Inferior parietal cortex (tissue), 1 donor: Measurements from ENCODE around the gene ADAMTS17.

Experiments used
- DNase-seq: peaks from one replicate; pipeline ENCODE4 v3.0.0-alpha.2; 2016; ENCODE audit errors: extremely low spot score

The ADAMTS17 gene

DNA sequence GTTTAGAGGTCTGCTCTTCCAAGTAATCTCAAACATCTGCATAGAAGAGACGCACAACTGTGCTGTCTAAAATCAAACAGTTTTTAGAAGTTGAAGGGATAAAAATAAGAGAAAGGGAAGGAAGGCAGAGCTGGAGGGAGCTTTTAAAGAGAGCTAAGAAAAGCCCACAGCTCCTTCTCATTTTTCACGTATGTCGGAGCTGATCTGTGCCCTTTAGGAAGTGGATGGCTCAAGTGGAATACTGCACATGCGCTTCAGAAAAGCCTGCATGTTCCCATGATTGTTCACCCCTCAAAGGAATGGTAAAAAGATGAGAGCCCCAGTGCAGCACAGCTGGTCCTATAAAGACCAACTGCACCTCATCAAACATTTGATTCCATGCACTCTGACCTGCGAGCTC is 207.2 kb downstream of the ADAMTS17 start:
- no peak for DNase-seq

DNA sequence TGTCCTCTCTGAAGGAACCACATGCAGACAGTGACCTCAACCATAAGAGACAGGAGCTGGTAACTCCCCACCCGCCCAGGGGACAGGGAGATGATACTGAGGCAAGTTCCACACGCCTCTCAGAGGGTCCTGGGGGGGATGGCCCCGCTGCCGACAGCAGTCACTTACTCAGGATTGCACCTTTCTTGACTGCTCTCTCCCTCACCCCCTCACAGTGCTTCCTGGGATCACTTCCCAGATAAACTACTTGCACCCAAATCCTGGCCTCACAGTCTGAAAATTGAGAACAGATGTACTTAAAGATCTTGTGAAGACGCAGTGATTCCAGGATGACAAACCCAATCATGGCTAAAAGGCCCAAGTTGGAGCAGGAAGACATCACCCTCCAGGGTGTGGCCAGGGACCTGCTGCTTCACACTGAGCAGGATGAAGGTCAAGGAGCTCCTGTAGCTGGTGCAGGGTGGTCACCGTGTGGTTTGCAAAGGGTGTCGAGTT is 207.6 kb downstream of the ADAMTS17 start:
- no peak for DNase-seq

DNA sequence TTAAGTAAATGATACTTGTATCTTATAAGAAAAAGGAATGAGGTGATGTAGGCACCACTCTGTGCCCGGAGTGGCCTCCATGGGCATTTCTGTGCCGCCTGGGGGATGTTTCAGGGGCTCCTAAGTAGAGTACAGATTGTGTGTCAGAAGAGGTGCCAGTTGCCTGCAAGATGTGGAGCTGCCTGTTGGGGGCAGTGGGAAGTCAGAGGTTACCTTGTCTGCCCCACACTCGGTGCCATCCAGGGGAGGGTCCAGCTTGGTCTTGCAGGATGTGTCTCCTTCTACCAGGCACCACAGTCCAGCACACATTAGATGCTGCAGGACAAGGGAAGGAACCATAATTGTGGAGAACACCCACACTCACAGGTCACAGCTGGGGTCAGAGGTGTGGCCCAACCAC is 208.8 kb downstream of the ADAMTS17 start:
- DNase-seq = no peak

DNA sequence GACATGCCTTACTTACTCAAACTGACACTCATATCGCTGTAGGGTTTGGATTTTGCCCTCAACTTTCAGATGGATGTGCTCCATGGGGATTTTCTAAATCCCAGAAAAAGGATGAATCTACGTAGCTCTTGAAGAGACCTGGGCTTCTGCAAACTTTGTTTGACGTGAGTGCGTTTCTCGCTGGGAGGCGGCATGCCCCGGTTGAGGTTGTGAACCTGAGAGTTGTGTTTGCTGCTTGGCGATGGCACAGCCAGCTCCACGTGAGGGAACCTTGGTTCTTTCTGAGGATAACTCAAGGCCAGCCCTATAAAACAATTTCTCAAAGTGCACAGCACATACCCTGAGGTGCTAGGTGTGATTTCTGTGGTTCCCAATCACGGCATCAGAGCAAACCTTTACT is 209.5 kb downstream of the ADAMTS17 start:
- DNase-seq = no peak

DNA sequence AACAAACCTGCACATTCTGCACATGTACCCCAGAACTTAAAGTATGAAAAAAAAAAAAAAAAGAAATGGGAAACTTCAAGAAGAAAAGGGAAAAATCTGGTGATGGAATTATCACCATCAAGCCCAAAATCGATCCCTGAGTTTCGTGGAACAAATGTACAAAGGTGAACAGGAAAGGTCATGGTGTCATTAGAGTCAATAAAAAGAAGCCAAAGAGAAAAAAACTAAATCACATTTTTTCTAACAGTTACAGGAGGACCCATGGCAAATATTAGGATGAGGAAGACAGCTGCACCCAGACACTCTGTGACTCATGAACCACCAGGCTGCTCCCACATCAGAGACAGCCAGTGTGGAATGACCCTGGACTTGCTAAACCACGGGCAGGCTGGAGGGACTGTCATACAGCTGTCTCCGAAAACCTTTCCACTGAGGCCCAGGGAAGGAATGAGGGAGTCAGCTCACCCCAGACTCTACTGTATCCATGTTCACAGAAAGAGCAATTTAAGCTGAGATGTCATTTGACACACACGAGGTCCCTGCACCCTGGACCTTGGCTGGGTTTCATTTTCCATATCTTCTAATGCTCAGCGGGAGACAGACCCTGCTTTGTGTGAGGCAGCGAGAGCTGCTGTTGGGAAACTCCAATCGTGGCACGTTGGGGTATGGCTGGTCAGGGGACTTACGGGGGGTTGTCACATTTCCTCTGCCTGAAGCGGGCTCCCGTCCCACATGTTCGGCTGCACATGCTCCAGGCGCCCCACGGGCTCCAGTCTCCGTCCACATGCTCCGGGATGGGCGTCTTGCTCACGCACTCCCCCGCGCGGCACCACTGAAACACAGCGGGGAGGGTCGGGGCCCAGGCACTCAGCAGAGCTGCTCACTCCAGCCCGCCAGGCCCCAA is 210.2 kb downstream of the ADAMTS17 start:
- no peak for DNase-seq

DNA sequence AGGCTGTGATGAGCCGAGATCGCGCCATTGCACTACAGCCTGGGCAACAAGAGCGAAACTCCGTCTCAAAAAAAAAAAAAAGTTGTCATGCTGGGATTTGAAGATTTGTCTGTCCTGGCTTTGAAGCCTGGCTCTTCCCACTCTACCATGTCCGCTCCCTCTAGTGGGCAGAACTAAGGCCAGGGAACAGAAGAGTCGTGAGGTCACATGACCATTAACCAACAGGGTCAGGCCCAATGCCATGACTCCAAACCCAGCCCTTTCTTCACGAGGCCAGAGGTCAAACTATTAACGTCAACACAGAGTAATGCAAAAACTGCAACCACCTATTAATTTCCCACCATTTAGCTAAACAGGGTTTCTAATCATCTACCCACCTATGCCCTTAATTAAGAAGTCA is 212.1 kb downstream of the ADAMTS17 start:
- no peak for DNase-seq

DNA sequence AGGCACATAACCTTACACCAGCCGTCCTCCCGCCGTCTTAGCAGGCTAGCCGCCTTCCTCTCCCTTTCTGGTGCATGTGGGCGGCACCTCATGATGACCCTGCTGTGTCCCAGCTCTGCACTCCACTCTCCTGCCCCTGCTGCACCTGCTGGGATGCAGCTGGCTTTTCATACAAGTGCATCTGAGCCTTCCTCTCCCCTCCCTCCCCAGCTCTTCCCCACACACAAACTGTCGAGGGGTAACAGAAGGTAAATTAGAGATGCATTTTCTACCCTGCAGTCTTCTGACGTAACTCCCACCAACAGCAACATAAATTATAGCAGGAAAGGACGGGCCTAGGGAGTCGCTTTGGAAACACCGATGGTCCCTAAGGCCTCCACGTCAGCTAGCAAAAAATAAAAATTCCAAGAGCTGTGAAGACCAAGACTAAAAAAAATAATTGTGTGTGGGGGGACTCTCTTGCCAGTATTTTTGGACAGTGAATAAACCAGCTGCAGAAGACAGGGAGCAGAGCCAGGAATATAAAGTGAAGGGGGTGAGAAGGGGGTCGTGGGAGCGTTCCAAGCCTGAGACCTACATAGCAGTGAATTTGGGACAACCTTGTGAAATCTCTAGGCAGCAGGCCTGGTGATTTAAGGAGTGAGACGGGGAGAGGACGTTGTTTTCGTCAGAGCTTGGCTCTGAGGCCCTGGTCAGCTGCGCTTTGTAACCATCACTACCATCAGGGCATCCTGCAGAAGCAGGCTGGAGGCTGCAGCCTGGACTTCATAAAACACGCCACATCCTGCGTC is 216.2 kb downstream of the ADAMTS17 start:
- no peak for DNase-seq

DNA sequence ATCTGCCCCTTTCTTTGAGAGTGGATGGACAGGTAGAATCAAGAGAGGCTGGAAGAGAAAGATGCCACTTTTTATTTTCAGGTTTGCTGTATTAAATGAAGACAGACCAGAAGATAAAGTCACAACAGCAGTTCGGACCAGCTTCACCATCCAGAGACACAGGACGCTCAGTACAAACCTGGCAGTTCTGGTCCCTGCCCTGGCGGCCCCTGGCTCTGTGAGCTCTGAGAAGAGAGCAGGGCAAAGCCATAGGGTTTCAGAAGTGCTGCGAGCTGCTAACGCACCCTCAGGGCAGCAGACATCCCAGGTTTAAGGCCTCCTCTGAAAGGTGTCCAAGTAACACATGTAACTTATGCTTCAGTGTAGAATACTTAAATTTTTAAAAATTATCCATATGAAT is 216.8 kb downstream of the ADAMTS17 start:
- DNase-seq = no peak

DNA sequence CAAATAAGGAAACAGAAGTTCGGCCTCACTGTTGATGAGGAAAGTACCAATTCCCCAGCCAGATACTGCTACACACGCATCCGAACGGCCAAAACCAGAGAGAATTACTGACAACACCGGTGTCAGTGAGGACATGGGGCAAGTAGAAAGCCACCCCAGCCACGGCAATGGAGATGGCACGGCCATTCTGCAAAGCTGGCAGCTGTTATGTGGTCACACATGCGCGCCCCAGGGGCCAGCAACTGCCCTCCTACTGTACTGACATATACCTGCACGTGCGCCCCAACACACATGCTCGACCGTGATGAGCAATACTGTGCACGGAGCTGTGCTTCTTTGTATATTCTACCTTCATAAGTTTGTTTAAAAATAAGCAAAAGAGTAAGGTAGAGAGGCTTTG is 217.4 kb downstream of the ADAMTS17 start:
- DNase-seq = no peak

DNA sequence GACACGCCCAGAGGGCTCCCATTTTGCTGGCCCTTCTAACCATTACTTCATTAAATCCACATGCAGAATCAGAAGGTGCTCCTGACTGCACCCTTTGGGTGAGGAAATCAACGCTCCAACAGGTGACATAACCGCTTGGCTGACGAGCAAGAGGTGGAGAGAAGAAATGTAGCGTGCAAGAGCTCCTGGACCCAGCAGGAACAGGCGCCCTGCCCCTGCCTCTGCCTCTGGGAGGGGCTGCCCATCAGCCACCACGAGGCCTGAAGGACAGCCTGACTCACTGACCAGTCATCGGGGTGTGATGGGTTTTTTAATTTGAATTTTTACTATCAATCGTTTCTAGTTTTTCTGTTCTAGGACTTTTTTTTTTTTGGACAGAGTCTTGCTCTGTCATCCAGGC is 218.2 kb downstream of the ADAMTS17 start:
- no peak for DNase-seq

DNA sequence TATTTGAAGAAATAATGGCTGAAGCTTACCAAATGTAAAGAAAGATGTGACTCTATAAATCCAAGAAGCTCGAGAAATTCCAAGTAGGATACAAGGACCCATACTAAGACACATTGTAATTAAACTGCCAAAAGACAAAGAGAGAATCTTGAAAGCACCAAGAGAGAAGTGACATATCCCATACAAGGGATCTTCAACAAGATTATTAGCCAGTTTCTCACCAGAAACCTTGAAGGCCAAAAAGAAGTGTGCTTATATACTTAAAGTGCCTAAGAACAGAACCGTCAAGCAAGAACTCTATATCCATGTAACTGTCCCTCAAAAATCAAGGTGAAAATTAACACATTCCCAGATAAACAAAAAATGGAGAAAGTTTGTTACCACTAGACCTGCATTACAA is 220.5 kb downstream of the ADAMTS17 start:
- no peak for DNase-seq

DNA sequence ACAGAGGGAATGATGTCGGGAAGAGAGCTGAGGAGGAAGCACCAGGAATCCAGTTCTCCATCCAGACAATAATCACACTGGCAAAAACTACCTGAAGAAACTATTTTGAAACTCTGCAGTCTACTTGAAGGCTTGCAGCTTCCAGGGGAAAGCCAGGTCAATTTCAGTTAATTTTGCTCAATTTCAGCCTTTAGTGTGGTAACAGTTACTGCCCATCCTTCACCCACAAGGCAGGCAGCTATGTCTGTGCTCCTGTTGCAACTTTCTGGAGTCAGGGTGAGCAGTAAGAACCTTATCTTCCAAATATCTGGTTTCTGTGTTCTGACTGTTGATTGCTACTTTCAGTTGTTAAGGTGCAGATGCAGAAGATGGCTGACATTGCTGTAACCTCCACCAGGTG is 221.7 kb downstream of the ADAMTS17 start:
- no peak for DNase-seq

DNA sequence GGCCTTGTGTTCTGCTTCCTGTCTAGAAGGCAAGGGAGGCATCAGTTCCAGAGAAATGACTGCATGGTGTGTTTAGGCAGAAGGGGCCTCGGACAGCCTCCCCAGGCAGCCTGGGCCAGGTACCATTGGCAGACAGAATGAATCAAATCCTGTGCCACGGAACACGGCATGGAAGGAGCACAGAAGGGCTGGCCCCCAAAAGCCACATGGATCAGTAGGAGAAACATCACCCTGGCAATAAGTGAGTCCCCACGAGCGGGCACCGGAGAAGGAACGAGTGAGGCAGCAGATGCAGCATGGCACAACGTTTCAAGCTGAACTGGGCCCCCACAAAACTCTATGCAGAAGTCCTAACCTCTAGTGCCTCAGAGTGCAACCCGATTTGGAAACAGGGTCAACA is 223.2 kb downstream of the ADAMTS17 start:
- no peak for DNase-seq

DNA sequence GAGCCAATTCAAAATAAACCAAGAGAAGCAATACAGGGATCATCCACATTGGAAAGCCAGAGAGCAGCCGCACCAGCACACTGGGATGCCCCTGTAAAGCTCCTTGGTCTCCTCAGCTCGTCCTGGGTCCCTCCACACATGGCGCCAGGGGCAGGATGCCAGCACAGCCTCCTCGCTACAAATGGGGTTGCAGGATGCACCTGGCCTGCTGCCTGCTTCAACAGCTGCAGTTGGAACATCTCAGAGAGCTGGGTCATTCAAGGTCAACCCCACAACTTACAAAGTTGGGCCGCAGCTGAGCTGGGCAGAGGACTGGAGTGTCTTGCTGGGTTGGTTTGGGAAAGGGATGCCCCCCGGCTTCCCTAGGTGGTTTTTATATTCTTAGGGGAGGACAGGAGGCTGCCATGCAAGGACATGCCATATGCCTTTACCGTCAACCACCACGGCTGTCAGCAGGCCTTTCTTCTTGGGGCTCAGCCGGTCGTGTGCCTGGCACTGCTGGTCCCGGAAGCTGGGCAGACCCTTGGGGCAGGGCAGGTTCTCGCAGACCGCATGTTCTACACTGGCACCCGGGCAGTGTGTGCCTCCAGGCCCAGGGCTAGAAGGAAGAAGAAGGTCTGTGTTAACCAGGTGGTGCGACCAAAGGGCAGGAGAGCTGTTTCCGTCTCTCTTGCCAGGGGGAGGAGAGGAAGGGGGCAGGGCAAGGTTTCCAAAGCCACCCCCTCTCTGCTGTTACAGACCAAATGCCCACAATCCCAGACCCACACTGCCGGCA is 225.2 kb downstream of the ADAMTS17 start:
- DNase-seq = no peak

DNA sequence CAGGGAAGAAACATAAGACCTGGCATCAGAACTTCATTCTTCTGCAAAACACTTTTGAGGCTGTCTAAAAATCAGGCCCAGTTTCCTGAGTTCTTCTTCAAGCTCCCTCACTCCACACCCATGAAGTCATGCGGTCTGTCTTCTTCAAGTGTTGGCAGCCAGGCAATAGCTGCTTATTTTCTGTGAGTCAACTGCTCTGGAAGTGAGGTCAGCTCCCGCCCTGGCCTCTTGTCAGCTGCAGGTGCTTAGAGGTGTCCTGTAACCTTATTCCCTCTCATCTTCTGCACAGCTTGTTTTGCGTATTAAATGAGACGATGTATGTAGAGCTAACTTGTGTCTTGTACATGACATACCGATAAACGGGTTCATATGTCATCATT is 226.1 kb downstream of the ADAMTS17 start:
- no peak for DNase-seq

DNA sequence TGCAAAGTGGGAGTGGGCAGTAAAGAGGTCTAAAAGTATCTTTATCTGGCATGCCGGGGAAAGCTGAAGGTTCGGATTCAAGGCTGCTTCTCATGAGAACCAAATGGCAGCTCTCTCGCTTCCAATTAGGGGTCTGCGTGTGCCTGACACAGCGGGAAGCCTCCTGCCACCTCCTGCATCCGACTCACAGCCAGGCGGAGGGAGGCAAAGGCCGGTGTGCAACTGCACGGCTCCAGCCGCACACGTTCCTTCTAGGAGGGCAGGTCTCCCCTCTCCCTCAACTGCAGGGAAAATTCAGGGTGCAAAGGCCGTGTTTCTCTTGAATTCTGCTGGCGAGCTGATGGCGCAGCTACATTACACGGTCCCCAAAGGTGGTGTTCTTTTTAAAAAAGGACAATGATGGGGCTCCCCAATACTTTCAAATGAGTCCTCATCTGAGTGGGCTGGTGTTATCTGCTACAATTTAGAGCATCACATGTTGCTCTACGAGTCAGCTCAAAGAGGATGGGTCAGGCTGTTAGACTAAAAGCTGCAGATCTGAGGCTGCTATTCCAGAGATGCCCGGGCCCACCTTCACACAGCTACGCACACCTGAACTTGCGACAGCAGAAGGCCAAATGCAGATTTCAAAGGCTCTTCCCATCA is 226.6 kb downstream of the ADAMTS17 start:
- DNase-seq = no peak

DNA sequence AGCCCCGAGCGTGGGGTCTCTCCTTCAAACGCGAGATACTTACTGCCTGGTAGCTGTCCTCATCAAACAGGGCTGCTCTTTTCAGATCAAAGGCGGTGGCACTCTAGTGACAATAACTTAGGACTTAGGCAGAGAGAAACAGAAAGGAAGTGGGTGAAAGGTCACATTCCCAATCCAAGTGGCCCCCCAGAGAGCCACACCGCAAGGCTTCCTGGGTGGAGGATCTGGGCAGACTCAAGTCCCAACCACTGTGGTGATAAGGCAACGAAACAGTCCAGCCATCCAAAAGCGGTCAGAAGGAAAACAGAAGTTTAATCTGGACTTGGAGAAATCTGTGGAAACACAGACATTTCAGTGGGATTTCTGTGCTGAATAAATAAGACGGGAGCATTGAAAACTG is 227.2 kb downstream of the ADAMTS17 start:
- DNase-seq = no peak

DNA sequence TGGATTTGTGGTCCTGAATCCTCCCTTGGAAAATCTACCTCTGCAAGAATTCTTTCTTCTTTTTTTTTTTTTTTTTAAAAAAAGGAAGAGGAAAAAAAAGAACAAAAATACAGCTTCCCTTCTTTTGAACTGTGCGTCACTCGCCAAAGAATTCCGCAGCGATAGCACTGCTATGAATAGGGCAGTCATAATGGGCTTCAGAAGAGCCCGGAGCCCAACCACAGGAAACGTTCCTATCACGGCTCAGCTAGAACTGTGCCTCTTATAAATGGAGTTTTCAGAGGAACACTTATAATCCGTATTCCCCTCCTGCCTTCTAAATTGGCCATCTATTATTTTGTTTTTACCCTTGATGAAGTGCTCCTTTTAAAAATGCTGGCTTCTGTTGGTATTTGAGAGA is 227.7 kb downstream of the ADAMTS17 start:
- DNase-seq = peak; percentile 42

DNA sequence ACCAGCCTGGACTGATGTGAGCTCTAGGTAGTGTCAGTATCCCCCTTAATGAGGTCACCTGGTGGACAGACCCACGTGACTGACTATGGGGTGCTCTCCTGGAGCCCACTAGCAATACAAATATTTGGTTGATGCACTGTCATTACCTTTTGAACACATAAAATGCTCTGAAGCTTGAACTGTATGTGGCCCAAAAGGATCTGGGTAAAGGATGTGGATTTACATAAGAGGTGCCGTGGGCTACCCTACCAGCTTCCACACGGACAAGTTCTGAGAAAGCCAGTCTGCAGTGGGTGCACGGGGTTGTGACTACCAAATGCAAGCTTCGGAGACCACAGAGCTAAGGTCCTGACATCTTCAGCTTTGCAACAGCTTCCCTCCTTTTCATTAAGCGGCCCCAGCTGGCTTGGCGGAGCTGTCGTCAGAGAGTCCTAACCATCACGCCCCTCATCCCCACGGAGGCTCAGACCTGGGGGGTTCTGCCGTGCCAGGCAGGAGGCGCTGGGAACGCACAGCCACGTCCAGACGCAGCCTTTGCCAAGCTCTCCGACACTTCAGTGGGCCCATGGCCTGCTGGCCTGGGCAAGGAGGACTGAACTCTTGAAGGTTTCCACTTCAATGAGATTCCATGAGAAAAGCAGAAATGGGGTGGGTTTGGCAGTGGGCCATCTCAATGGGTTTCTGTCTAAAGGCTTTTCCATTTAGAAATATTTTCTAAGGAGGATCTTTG is 228.3 kb downstream of the ADAMTS17 start:
- no peak for DNase-seq

DNA sequence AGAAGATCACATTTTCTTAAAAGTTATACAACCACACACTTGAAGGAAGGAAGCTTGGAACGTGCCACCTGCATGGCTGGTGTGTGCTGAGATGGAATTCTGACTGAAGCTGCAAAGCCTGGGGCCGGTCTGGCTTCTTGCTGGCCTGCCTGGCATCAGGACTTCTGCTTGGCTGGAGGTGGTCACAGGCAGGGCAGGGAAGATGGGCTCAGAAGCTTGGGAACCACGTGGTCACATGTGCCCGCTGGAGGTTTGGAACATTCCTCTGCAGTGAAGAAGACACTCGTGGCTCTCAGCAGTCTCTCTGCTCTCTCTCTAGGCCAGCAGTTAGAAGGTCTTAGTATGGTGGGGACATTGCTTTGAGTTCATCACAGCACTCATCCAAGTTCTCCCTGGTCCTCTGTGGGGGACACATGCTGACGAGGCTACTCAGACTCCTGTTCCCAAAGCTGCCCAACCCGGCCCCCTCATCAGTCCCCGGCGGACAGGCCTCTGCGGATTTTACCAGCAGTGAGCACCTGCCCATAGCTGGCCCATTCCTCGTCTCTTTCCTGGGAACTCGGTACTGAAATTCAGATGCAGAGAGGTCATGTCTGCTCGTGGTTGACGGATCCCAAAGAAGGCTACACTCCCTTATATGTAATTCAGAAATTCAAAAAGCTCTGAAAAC is 229.0 kb downstream of the ADAMTS17 start:
- no peak for DNase-seq

DNA sequence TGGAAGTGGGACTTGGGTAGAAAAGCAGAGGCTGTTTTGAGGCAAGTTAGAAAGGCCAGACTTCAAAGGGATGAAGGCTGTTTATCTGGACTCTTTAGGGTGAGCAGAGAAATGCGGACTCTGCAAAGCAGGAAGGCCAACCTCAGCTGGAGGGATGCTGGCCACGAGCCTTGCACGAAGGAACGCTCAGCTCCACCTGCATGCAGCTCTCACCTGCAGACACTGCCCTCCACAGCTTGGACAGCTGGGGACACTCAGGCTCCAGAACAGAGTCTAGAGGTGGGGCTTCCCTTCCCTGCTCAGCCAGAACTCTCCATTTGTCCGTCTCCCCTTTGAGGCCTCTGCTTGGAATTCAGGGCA is 229.7 kb downstream of the ADAMTS17 start:
- DNase-seq = no peak
